HEK293 (cell line): Measurements from ENCODE around the gene PGGT1B.

Experiments
- BCL6B ChIP-seq: fragments of 450-650 bp; formaldehyde crosslinking; IDR thresholded peaks from 2 replicates; pipeline ENCODE4 v1.5.1; 2017; ENCODE audit warnings: missing biosample characterization, missing genetic modification characterization
- IKZF3 ChIP-seq: fragments of 450-650 bp; IDR thresholded peaks from 2 replicates; pipeline ENCODE4 v1.5.0; 2018; ENCODE audit warnings: missing biosample characterization, mild to moderate bottlenecking, missing genetic modification characterization, moderate library complexity
- MYNN ChIP-seq: fragments of 450-650 bp; formaldehyde crosslinking; IDR thresholded peaks from 2 replicates; pipeline ENCODE4 v1.5.1; 2016; ENCODE audit warnings: missing biosample characterization, missing genetic modification characterization, borderline replicate concordance
- REST ChIP-seq: fragments of 450-650 bp; formaldehyde crosslinking; IDR thresholded peaks from 2 replicates; pipeline ENCODE4 v1.5.1; 2016; ENCODE audit warnings: missing biosample characterization, missing genetic modification characterization
- ZBTB44 ChIP-seq: fragments of 450-650 bp; IDR thresholded peaks from 2 replicates; pipeline ENCODE4 v1.5.1; 2018; ENCODE audit warnings: missing biosample characterization, mild to moderate bottlenecking, missing genetic modification characterization
- ZNF10 ChIP-seq: fragments of 450-650 bp; formaldehyde crosslinking; IDR thresholded peaks from 2 replicates; pipeline ENCODE4 v1.5.1; 2017; ENCODE audit warnings: missing biosample characterization, missing genetic modification characterization
- ZNF133 ChIP-seq: fragments of 450-650 bp; formaldehyde crosslinking; IDR thresholded peaks from 2 replicates; pipeline ENCODE4 v1.5.1; 2016; ENCODE audit warnings: missing biosample characterization, missing genetic modification characterization
- ZNF175 ChIP-seq: fragments of 450-650 bp; formaldehyde crosslinking; IDR thresholded peaks from 2 replicates; pipeline ENCODE4 v1.5.1; 2016; ENCODE audit warnings: missing biosample characterization, missing genetic modification characterization
- ZNF223 ChIP-seq: fragments of 450-650 bp; formaldehyde crosslinking; IDR thresholded peaks from 2 replicates; pipeline ENCODE4 v1.5.1; 2016; ENCODE audit warnings: missing biosample characterization, missing genetic modification characterization
- ZNF239 ChIP-seq: fragments of 450-650 bp; formaldehyde crosslinking; IDR thresholded peaks from 2 replicates; pipeline ENCODE4 v1.5.1; 2016; ENCODE audit warnings: missing biosample characterization, missing genetic modification characterization
- ZNF292 ChIP-seq: fragments of 450-650 bp; formaldehyde crosslinking; IDR thresholded peaks from 2 replicates; pipeline ENCODE4 v1.5.1; 2016; ENCODE audit warnings: low read depth, missing biosample characterization, missing genetic modification characterization, borderline replicate concordance
- ZNF37A ChIP-seq: fragments of 450-650 bp; IDR thresholded peaks from 2 replicates; pipeline ENCODE4 v1.5.1; 2018; ENCODE audit warnings: missing biosample characterization, missing genetic modification characterization
- ZNF394 ChIP-seq: fragments of 450-650 bp; formaldehyde crosslinking; IDR thresholded peaks from 2 replicates; pipeline ENCODE4 v1.5.1; 2016; ENCODE audit warnings: missing biosample characterization, missing genetic modification characterization, mild to moderate bottlenecking, moderate library complexity, borderline replicate concordance
- ZNF514 ChIP-seq: fragments of 450-650 bp; formaldehyde crosslinking; IDR thresholded peaks from 2 replicates; pipeline ENCODE4 v1.5.1; 2016; ENCODE audit warnings: missing biosample characterization, missing genetic modification characterization
- ZNF521 ChIP-seq: fragments of 450-650 bp; formaldehyde crosslinking; IDR thresholded peaks from 2 replicates; pipeline ENCODE4 v1.5.1; 2017; ENCODE audit warnings: missing biosample characterization, mild to moderate bottlenecking, missing genetic modification characterization
- ZNF558 ChIP-seq: fragments of 450-650 bp; formaldehyde crosslinking; IDR thresholded peaks from 2 replicates; pipeline ENCODE4 v1.5.1; 2016; ENCODE audit warnings: missing biosample characterization, missing genetic modification characterization
- ZNF571 ChIP-seq: fragments of 450-650 bp; formaldehyde crosslinking; IDR thresholded peaks from 2 replicates; pipeline ENCODE4 v1.5.0; 2017; ENCODE audit warnings: missing biosample characterization, missing genetic modification characterization
- ZNF654 ChIP-seq: fragments of 450-650 bp; formaldehyde crosslinking; IDR thresholded peaks from 2 replicates; pipeline ENCODE4 v1.5.1; 2016; ENCODE audit warnings: low read depth, missing biosample characterization, missing genetic modification characterization
- ZNF747 ChIP-seq: fragments of 450-650 bp; formaldehyde crosslinking; IDR thresholded peaks from 2 replicates; pipeline ENCODE4 v1.5.1; 2016; ENCODE audit warnings: missing biosample characterization, missing genetic modification characterization
- ZNF76 ChIP-seq: fragments of 450-650 bp; formaldehyde crosslinking; IDR thresholded peaks from 2 replicates; pipeline ENCODE4; 2016; ENCODE audit warnings: low read depth, missing biosample characterization, missing genetic modification characterization, borderline replicate concordance
- ZNF792 ChIP-seq: fragments of 450-650 bp; formaldehyde crosslinking; IDR thresholded peaks from 2 replicates; pipeline ENCODE4 v1.5.1; 2016; ENCODE audit warnings: missing biosample characterization, missing genetic modification characterization
- ZSCAN30 ChIP-seq: fragments of 450-650 bp; IDR thresholded peaks from 2 replicates; pipeline ENCODE4 v1.5.1; 2018; ENCODE audit warnings: missing biosample characterization, mild to moderate bottlenecking, missing genetic modification characterization, moderate library complexity
- TF ChIP-seq, protein P1 (sequence below): fragments of 450-650 bp; formaldehyde crosslinking; IDR thresholded peaks from 2 replicates; pipeline ENCODE4 v1.5.1; 2016; ENCODE audit warnings: missing biosample characterization, missing genetic modification characterization, low read depth
- TF ChIP-seq, protein P2 (sequence below): fragments of 450-650 bp; formaldehyde crosslinking; IDR thresholded peaks from 2 replicates; pipeline ENCODE4 v1.5.1; 2016; ENCODE audit warnings: missing biosample characterization, missing genetic modification characterization
- TF ChIP-seq, protein P3 (sequence below): fragments of 450-650 bp; formaldehyde crosslinking; IDR thresholded peaks from 2 replicates; pipeline ENCODE4 v1.5.1; 2017; ENCODE audit warnings: missing biosample characterization, missing genetic modification characterization
- TF ChIP-seq, protein P4 (sequence below): fragments of 450-650 bp; formaldehyde crosslinking; IDR thresholded peaks from 2 replicates; pipeline ENCODE4 v1.5.1; 2016; ENCODE audit warnings: missing biosample characterization, missing genetic modification characterization

The PGGT1B gene

GRCh38 chr5:115262321-115263077, at the start of gene PGGT1B (continued):
- TF ChIP-seq ZNF175 (tag by site-specific recombination) (no peak), ZNF76 (peak; percentile 52; the same call in 1 of the 2 replicates), ZNF239 (tag by site-specific recombination) (no peak), ZNF654 (tag by site-specific recombination) (no peak), ZNF747 (tag by site-specific recombination) (no peak), ZNF571 (tag by site-specific recombination) (no peak), ZNF514 (no peak), ZNF792 (tag by site-specific recombination) (no peak), ZNF223 (tag by site-specific recombination) (no peak), ZSCAN30 (peak; percentile 74; the same call in 1 of the 2 replicates), BCL6B (tag by site-specific recombination) (no peak), ZNF292 (no peak), MYNN (tag by site-specific recombination) (no peak), ZNF37A (tag by site-specific recombination) (0 out of 2 replicates have a peak, but pooled peaks have one; percentile 64), ZBTB44 (tag by site-specific recombination) (no peak), REST (no peak; the same call in 1 of the 2 replicates), ZNF394 (no peak; the same call in none of the 2 replicates), ZNF10 (tag by site-specific recombination) (peak; percentile 80; the same call in 1 of the 2 replicates), ZNF521 (tag by site-specific recombination) (no peak), ZNF558 (tag by site-specific recombination) (no peak), ZNF133 (tag by site-specific recombination) (no peak), IKZF3 (tag by site-specific recombination) (0 out of 2 replicates have a peak, but pooled peaks have one; percentile 24)
- TF ChIP-seq, protein P1, sequence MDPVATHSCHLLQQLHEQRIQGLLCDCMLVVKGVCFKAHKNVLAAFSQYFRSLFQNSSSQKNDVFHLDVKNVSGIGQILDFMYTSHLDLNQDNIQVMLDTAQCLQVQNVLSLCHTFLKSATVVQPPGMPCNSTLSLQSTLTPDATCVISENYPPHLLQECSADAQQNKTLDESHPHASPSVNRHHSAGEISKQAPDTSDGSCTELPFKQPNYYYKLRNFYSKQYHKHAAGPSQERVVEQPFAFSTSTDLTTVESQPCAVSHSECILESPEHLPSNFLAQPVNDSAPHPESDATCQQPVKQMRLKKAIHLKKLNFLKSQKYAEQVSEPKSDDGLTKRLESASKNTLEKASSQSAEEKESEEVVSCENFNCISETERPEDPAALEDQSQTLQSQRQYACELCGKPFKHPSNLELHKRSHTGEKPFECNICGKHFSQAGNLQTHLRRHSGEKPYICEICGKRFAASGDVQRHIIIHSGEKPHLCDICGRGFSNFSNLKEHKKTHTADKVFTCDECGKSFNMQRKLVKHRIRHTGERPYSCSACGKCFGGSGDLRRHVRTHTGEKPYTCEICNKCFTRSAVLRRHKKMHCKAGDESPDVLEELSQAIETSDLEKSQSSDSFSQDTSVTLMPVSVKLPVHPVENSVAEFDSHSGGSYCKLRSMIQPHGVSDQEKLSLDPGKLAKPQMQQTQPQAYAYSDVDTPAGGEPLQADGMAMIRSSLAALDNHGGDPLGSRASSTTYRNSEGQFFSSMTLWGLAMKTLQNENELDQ (tag by site-specific recombination): no peak
- TF ChIP-seq, protein P2, sequence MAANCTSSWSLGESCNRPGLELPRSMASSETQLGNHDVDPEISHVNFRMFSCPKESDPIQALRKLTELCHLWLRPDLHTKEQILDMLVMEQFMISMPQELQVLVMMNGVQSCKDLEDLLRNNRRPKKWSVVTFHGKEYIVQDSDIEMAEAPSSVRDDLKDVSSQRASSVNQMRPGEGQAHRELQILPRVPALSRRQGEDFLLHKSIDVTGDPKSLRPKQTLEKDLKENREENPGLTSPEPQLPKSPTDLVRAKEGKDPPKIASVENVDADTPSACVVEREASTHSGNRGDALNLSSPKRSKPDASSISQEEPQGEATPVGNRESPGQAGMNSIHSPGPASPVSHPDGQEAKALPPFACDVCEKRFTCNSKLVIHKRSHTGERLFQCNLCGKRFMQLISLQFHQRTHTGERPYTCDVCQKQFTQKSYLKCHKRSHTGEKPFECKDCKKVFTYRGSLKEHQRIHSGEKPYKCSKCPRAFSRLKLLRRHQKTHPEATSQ (tag by site-specific recombination): no peak
- TF ChIP-seq, protein P3, sequence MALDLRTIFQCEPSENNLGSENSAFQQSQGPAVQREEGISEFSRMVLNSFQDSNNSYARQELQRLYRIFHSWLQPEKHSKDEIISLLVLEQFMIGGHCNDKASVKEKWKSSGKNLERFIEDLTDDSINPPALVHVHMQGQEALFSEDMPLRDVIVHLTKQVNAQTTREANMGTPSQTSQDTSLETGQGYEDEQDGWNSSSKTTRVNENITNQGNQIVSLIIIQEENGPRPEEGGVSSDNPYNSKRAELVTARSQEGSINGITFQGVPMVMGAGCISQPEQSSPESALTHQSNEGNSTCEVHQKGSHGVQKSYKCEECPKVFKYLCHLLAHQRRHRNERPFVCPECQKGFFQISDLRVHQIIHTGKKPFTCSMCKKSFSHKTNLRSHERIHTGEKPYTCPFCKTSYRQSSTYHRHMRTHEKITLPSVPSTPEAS (tag by site-specific recombination): no peak
- TF ChIP-seq, protein P4, sequence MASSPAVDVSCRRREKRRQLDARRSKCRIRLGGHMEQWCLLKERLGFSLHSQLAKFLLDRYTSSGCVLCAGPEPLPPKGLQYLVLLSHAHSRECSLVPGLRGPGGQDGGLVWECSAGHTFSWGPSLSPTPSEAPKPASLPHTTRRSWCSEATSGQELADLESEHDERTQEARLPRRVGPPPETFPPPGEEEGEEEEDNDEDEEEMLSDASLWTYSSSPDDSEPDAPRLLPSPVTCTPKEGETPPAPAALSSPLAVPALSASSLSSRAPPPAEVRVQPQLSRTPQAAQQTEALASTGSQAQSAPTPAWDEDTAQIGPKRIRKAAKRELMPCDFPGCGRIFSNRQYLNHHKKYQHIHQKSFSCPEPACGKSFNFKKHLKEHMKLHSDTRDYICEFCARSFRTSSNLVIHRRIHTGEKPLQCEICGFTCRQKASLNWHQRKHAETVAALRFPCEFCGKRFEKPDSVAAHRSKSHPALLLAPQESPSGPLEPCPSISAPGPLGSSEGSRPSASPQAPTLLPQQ (tag by site-specific recombination): peak; percentile 59; the same call in 1 of the 2 replicates
